ENCODE measurements around the gene VRK2.

Gene VRK2

DNA sequence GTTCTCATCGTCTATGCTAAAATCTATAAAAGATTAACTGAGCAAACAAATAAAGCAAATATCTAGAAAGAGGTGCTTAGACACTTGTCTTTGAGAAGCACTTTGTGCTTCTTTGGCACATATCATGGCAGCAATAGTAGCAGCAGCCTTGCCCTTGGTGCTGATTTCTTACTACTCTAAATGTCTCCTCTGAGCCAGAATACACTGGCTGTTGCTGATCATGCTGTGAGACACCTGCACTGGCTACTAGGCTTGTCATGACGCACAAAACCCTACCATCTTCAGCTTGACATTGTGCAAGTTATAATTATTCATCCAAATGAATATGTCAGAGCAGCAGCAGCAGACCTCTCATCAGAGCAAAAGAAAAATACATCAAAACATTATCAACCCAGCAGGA is 147.9 kb downstream of the VRK2 start:
- in situ Hi-C loops (cut with MboI; ENCODE audit: low sequenced_read_pairs, unreplicated experiment): no loop called here
- TF ChIP-seq, protein P1, sequence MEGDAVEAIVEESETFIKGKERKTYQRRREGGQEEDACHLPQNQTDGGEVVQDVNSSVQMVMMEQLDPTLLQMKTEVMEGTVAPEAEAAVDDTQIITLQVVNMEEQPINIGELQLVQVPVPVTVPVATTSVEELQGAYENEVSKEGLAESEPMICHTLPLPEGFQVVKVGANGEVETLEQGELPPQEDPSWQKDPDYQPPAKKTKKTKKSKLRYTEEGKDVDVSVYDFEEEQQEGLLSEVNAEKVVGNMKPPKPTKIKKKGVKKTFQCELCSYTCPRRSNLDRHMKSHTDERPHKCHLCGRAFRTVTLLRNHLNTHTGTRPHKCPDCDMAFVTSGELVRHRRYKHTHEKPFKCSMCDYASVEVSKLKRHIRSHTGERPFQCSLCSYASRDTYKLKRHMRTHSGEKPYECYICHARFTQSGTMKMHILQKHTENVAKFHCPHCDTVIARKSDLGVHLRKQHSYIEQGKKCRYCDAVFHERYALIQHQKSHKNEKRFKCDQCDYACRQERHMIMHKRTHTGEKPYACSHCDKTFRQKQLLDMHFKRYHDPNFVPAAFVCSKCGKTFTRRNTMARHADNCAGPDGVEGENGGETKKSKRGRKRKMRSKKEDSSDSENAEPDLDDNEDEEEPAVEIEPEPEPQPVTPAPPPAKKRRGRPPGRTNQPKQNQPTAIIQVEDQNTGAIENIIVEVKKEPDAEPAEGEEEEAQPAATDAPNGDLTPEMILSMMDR (IDR thresholded peaks at IDR 0.05; ENCODE audit: borderline replicate concordance, control extremely low read depth, extremely low read depth, insufficient read depth, missing control alignments): no peak
- no peak for DNase-seq (ENCODE audit: low spot score)

DNA sequence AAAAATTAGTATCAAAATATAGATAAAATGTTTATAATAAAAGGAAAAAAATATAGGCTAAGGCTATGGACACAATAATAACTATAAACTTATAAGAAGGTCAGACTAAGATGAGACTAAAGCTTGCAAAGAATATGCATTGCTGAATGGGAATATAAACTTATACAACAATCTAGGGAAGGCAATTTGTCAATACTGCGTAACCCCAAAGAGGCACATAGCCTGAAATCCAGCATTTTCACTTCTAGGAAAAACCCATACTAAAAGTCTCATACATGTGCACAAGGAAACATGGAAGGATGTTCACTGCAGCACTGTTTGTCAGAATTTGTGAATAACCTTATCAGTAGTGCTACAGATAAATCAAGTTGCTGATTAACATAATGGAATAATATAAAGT is 149.1 kb downstream of the VRK2 start:
- in situ Hi-C loops (cut with MboI; ENCODE audit: low sequenced_read_pairs, unreplicated experiment): no loop called here
- TF ChIP-seq, protein P1 (IDR thresholded peaks at IDR 0.05; ENCODE audit: borderline replicate concordance, control extremely low read depth, extremely low read depth, insufficient read depth, missing control alignments): no peak
- DNase-seq (ENCODE audit: low spot score): no peak

DNA sequence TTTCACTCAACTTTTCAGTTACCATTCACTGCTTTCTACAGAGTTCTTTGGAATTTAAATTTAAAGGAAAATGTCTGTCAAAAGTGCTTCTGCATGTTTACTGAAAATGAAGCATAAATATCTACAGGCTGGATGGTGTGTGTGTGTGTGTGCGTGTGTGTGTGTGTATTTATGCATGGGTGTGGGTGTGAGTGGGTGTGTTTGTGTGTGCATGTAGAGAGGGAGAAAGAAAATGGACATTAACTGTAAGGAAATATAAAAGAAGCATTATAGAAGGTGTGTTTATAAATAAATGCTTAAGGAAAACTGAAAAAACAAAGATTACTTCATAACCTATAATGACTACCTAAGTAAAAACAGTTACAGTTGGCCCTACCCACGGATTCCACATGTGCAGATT is 151.3 kb downstream of the VRK2 start:
- DNase-seq (ENCODE audit: low spot score): no peak
- TF ChIP-seq, protein P1 (IDR thresholded peaks at IDR 0.05; ENCODE audit: borderline replicate concordance, control extremely low read depth, extremely low read depth, insufficient read depth, missing control alignments): no peak
- in situ Hi-C loops (cut with MboI; ENCODE audit: low sequenced_read_pairs, unreplicated experiment): no loop called here

DNA sequence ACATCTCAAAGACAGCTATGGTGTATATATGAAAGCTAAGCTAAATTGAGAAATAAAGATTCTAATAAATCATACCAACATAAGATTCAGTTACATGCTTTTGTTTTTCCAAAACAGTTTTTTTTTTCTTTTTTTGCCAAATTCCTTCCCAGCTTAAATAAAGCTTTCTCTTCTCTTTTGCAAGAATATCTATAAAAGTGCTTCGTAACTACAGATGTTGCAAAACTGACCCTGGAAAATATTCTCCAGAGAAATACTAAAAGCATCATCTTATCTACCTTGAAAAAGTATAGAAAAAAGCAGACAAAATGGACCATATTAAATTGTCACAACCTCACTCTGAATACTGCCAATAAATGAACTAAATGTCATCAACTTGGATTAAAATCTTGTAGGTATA is 155.8 kb downstream of the VRK2 start:
- in situ Hi-C loops (cut with MboI; ENCODE audit: low sequenced_read_pairs, unreplicated experiment): no loop called here
- TF ChIP-seq, protein P1 (IDR thresholded peaks at IDR 0.05; ENCODE audit: borderline replicate concordance, control extremely low read depth, extremely low read depth, insufficient read depth, missing control alignments): no peak
- no peak for DNase-seq (ENCODE audit: low spot score)

DNA sequence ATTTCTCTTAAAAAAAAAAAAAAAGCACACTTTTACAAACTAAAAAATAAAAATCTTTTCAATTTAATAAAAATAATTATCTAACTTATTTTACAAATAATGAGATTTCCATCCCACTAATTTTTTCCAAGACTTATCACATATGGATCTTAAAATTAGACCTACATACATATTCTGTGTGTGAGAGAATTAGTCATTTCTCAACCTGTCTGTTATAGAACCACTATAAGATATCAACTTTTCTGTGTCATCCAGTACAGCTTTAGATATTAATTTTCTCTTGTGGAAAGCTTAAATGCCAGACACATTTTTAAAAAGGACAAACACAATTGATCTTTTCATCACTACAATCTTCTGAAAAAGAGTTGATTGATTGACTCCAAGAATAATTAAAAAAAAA is 156.4 kb downstream of the VRK2 start:
- TF ChIP-seq, protein P1 (IDR thresholded peaks at IDR 0.05; ENCODE audit: borderline replicate concordance, control extremely low read depth, extremely low read depth, insufficient read depth, missing control alignments): no peak
- in situ Hi-C loops (cut with MboI; ENCODE audit: low sequenced_read_pairs, unreplicated experiment): no loop called here
- no peak for DNase-seq (ENCODE audit: low spot score)

DNA sequence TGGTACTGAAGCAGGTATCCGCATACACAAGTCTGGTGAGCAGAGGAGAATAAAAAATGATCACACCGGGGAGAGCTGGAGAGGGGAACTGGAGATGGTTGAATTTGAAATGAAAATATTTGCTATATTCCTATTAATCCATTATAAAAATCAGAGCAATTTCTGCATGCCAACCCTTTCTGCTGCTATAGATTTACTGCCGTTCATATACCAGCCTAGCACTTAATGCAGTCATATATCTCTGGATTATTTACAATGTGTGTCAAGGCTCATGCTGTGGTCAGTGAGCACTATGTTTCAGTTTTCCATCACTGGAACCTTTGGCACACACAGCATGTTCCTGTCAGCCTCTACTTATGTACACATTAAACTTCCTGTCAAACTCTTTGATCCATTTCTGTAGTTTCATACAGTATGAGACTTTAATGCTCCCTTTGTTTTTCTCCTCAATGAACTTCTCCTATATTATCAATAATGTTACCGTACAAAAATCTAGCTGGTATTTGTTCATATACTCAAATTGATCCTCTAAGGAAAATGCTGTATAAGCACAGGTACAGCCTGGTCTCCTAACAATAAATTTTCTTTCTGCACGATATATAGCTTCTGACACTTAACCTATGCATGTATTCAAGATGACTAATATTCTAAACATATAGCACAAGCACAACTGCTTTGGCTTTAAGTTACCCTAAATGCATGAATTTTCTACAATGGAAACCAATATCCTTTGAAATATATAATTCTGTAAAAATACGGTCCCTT is 157.8 kb downstream of the VRK2 start:
- DNase-seq (ENCODE audit: low spot score): no peak
- TF ChIP-seq, protein P1 (IDR thresholded peaks at IDR 0.05; ENCODE audit: borderline replicate concordance, control extremely low read depth, extremely low read depth, insufficient read depth, missing control alignments): no peak
- in situ Hi-C loops (cut with MboI; ENCODE audit: low sequenced_read_pairs, unreplicated experiment): no loop called here

Data from GM13976 (cell line).